Naive B cell (primary cell): ENCODE measurements around the gene CFAP68. TPM values are rescaled to one million over a fixed set of nuclear protein-coding genes. Genes with fewer than 3 reads are reported as not detected.
"Not testable (repeated sequence)": the region's sequence is repeated elsewhere in the genome, so short reads cannot be mapped to it uniquely, and the experiment has no call there.

Experiments used
- ATAC-seq, 2 donors: fragments of 150-1000 bp; cut with Tn5 transposase; 2 replicates each; pipeline ENCODE4 v1.10.0; 2021; ENCODE audit warnings: low read depth in 2 of 2, mild to moderate bottlenecking in 2 of 2, moderate library complexity in 2 of 2
- DNase-seq: peaks from one replicate; pipeline ENCODE4 v3.0.0; 2022
- H3K27ac Mint-ChIP-seq, 6 donors: one replicate each; pipeline ENCODE4 v1.8.0; 2020 to 2022; ENCODE audit warnings: mild to moderate bottlenecking in 6 of 6, mixed read lengths in 6 of 6, moderate library complexity in 5 of 6, inconsistent platforms in 2 of 6
- H3K27me3 Mint-ChIP-seq, 3 donors: one replicate each; pipeline ENCODE4 v1.8.0; 2021 to 2022; ENCODE audit warnings: mixed read lengths in 3 of 3, mild to moderate bottlenecking in 1 of 3
- H3K36me3 Mint-ChIP-seq, 2 donors: one replicate each; pipeline ENCODE4 v1.8.0; 2020 to 2022; ENCODE audit warnings: mixed read lengths in 2 of 2, inconsistent platforms in 1 of 2, mild to moderate bottlenecking in 1 of 2
- H3K4me1 Mint-ChIP-seq, 3 donors: one replicate each; pipeline ENCODE4 v1.8.0; 2020 to 2022; ENCODE audit warnings: mixed read lengths in 3 of 3, inconsistent platforms in 1 of 3, mild to moderate bottlenecking in 1 of 3, moderate library complexity in 1 of 3
- H3K4me3 Mint-ChIP-seq, 8 donors: one replicate each; pipeline ENCODE4 v1.8.0; 2020 to 2022; ENCODE audit warnings: mild to moderate bottlenecking in 8 of 8, mixed read lengths in 8 of 8, moderate library complexity in 8 of 8, inconsistent platforms in 2 of 8
- H3K9me3 Mint-ChIP-seq, 7 donors: one replicate each; pipeline ENCODE4 v1.8.0; 2020 to 2022; ENCODE audit warnings: mixed read lengths in 7 of 7, mild to moderate bottlenecking in 5 of 7, inconsistent platforms in 2 of 7, moderate library complexity in 1 of 7
- polyA plus RNA-seq, 6 donors: library from polyadenylated mRNA; unstranded; fragments of 300-500 nt; fragmentation: Illumina TruSeq; gene quantifications; one replicate each; pipeline ENCODE4 v1.2.3, GENCODE V29; 2021; ENCODE audit warnings: low read depth in 6 of 6

The CFAP68 gene
- polyA plus RNA-seq, 6 donors from 2014 or later: 14.3 to 28.3 (median 18.5) TPM

DNA sequence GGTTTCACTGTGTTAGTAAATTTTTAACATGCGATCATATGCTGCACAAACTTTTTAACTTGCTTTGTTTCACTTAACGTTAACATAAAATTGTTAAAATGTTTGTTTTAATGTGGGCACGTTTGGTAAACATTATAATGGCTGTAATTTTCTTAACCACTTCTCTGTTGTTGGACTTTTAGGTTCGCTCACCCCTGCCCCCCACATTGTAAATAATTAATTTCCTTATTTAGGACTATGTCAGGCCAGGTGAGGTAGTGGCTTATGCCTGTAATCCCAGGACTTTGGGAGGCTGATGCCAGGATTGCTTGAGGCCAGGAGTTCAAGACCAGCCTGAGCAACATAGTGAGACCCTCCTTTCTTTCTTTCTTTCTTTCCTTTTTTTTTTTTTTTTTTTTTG, 51.1 kb downstream of the CFAP68 start:
- Mint-ChIP-seq H3K9me3 (peaks cover 0 to 3% (median 0%) of the 10 kb centered on the region in 7 donors), H3K4me1 (peaks cover 9 to 23% (median 19%) of the 10 kb centered on the region in 3 donors), H3K27ac (no peak overlapping the region), H3K4me3 (no peak overlapping the region), H3K36me3 (no peaks in the 10 kb centered on the region), H3K27me3 (peaks cover 3 to 9% (median 8%) of the 10 kb centered on the region in 3 donors)
- ATAC-seq: no peak
- no peak for DNase-seq

DNA sequence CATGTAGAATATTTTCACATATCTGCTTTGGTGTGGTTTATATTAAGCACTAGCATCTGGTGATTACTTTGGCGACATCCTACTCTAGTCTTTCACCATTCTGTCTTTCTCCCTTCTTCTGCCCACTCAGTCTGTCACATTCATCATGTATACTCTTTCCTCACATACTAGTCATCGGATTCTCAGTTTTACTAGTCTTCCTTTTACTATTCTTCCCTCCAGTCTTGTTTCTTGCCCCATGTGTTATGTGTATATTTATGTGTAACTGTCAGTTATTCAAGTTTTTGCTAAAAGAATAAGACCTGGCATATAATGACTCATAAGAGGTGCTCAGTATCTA, 53.2 kb downstream of the CFAP68 start:
- peaks cover 12 to 20% (median 17%) of the 10 kb centered on the region in 3 donors for H3K4me1 Mint-ChIP-seq
- no peak for ATAC-seq
- no peaks in the 10 kb centered on the region for H3K9me3 Mint-ChIP-seq
- no peak overlapping the region for H3K4me3 Mint-ChIP-seq
- peak overlapping the region in 1 of 6 donors; percentile 75 for H3K27ac Mint-ChIP-seq
- DNase-seq: no peak
- H3K27me3 Mint-ChIP-seq: peaks cover 3 to 19% (median 16%) of the 10 kb centered on the region in 3 donors
- H3K36me3 Mint-ChIP-seq: no peaks in the 10 kb centered on the region

DNA sequence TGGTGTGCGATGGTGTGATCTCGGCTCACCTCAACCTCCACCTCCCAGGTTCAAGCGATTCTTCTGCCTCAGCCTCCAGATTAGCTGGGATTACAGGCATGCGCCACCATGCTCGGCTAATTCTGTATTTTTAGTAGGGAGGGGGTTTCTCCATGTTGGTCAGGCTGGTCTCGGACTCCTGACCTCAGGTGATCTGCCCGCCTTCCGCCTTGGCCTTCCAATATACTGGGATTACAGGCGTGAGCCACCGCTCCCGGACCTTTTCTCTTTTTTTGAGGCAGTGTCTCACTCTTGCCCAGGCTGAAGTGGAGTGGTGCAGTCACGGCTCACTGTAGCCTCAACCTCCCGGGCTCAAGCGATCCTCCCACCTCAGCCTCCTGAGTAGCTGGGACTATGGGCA, 53.8 kb downstream of the CFAP68 start:
- H3K36me3 Mint-ChIP-seq, H3K27ac Mint-ChIP-seq, H3K4me3 Mint-ChIP-seq, DNase-seq, H3K9me3 Mint-ChIP-seq, ATAC-seq: not testable (repeated sequence)
- Mint-ChIP-seq H3K27me3 (peaks cover 3 to 19% (median 16%) of the 10 kb centered on the region in 3 donors), H3K4me1 (peaks cover 17 to 26% (median 21%) of the 10 kb centered on the region in 3 donors)

DNA sequence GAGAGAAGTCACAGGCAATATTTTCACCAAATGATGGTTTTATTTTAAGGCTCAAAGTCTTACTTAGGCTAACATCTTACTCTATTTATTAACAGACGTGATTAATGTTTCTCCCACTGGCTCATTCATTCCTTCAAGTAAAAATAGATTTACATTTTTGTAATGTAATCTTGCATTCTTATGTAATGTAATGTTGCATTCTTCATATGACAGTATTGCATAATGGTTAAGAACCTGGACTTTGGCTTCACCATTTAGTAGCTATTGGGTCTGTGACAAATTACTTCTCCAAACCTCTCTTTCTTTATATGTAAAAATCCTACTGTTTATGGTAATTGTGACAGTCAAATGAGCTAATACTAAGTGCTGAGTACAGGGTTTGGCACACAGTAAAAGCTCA, 54.5 kb downstream of the CFAP68 start:
- Mint-ChIP-seq H3K9me3 (no peaks in the 10 kb centered on the region), H3K27ac (no peak overlapping the region), H3K4me1 (peaks cover 24 to 33% (median 28%) of the 10 kb centered on the region in 3 donors), H3K27me3 (peaks cover 3 to 19% (median 16%) of the 10 kb centered on the region in 3 donors), H3K36me3 (no peaks in the 10 kb centered on the region), H3K4me3 (no peak overlapping the region)
- DNase-seq (no peak), ATAC-seq (no peak)

DNA sequence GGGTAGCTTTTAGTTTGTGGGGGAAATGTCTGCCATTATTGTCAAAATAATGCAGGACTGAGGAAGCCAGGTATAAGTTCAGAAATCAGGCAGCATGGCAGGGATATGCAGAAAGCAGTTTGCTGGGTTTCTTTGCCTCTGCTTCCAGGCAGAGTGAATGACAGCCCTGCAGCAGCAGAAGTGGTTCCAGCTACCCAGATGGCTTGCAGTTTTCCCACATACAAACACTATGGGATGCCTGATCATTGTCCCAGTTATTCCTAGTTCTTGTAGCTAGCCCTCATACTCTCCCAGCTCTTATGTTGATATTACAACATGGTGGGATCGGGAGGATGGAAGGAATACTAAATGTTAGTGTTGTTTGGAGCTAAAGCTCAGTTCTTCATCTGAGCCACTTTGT, 55.0 kb downstream of the CFAP68 start:
- ATAC-seq (no peak), DNase-seq (no peak)
- H3K4me3 Mint-ChIP-seq: no peak overlapping the region
- no peak overlapping the region for H3K27ac Mint-ChIP-seq
- no peaks in the 10 kb centered on the region for H3K9me3 Mint-ChIP-seq
- no peaks in the 10 kb centered on the region for H3K36me3 Mint-ChIP-seq
- H3K4me1 Mint-ChIP-seq: peaks cover 24 to 34% (median 30%) of the 10 kb centered on the region in 3 donors
- H3K27me3 Mint-ChIP-seq: peaks cover 3 to 21% (median 16%) of the 10 kb centered on the region in 3 donors

Other genes with a start within 250 kb of the CFAP68 start
- gene PPP2R1B, start 113.2 kb upstream of the CFAP68 start, polyA plus RNA-seq: 10 to 100 TPM; 14.8 to 23.0 (median 18.6) TPM
- 10 to 100 TPM; 12.7 to 36.5 (median 14.9) TPM for gene ALG9, start 8.0 kb upstream of the CFAP68 start, polyA plus RNA-seq
- gene FDXACB1, start 376 bp upstream of the CFAP68 start, polyA plus RNA-seq: 10 to 100 TPM in 1 of 6 donors, 1 to 10 TPM in 5; 3.0 to 10.6 (median 6.0) TPM
- not detected for gene CRYAB, start 32.2 kb downstream of the CFAP68 start, polyA plus RNA-seq
- gene HSPB2, start 33.2 kb downstream of the CFAP68 start, polyA plus RNA-seq: not detected
- not detected for gene C11orf52, start 39.4 kb downstream of the CFAP68 start, polyA plus RNA-seq
- gene DIXDC1, start 57.8 kb downstream of the CFAP68 start, polyA plus RNA-seq: under 1 TPM in 3 of 6 donors, not detected in 3; 0.11 to 0.43 (median 0.13) TPM
- 10 to 100 TPM; 24.6 to 38.8 (median 28.0) TPM for gene DLAT, start 145.9 kb downstream of the CFAP68 start, polyA plus RNA-seq
- gene PIH1D2, start 194.5 kb downstream of the CFAP68 start, polyA plus RNA-seq: not detected
- 10 to 100 TPM in 4 of 6 donors, 1 to 10 TPM in 2; 3.7 to 18.6 (median 10.7) TPM for gene NKAPD1, start 194.8 kb downstream of the CFAP68 start, polyA plus RNA-seq
- 10 to 100 TPM; 47.0 to 77.1 (median 53.3) TPM for gene TIMM8B, start 207.2 kb downstream of the CFAP68 start, polyA plus RNA-seq
- gene SDHD, start 207.3 kb downstream of the CFAP68 start, polyA plus RNA-seq: 100 to 1,000 TPM; 140 to 196 (median 168) TPM